IMR-90 (cell line): ENCODE data around the gene TBATA. TPM values are rescaled to one million over a fixed set of nuclear protein-coding genes. Genes with fewer than 3 reads are reported as not detected.

ENCODE experiments used
- ATAC-seq: fragments of 200-7000 bp; cut with Tn5 transposase; 2 replicates; pipeline ENCODE4 v1.9.1; 2020; ENCODE audit warnings: low read depth, mild to moderate bottlenecking, moderate library complexity
- BruUV-seq: library from RNA; stranded (reverse); fragments of 400-500 nt; replicated peaks from 2 replicates; lab custom pipeline; 2021; lab: Mats Ljungman, UMichigan
- CTCF ChIA-PET: fragments of 300-600 bp; formaldehyde crosslinking; extraction: SDS; loops from one replicate; lab custom pipeline; 2021; ENCODE audit warnings: antibody characterized with exemption; lab: Yijun Ruan, JAX
- POLR2A ChIA-PET: fragments of 300-600 bp; sonication (Branson Sonifier 250); formaldehyde crosslinking; loops from one replicate; lab custom pipeline; 2022; ENCODE audit warnings: antibody characterized with exemption; ENCODE audit not compliant: unreplicated experiment; lab: Charles Lee
- DNase-seq: peaks from one replicate; pipeline ENCODE4 v3.0.0; 2013
- H2AFZ ChIP-seq: replicated peaks from 2 replicates; pipeline ENCODE3; 2013; ENCODE audit warnings: low read length, mild to moderate bottlenecking; ENCODE audit not compliant: poor library complexity
- H2AK5ac ChIP-seq: 2 replicates; pipeline ENCODE4 v1.6.1; 2013; ENCODE audit warnings: low read depth, low read length, inconsistent platforms
- H2AK9ac ChIP-seq: replicated peaks from 2 replicates; pipeline ENCODE3; 2013; ENCODE audit warnings: mild to moderate bottlenecking, low read depth, low read length, moderate library complexity; ENCODE audit not compliant: poor library complexity
- H2BK120ac ChIP-seq: 2 replicates; pipeline ENCODE4 v1.6.1; 2013; ENCODE audit warnings: low read depth, low read length, inconsistent platforms
- H2BK15ac ChIP-seq: 3 replicates; pipeline ENCODE4 v1.6.1; 2013; ENCODE audit warnings: low read depth, low read length, inconsistent platforms
- H2BK20ac ChIP-seq: 2 replicates; pipeline ENCODE4 v1.6.1; 2013; ENCODE audit warnings: low read depth, mild to moderate bottlenecking, inconsistent platforms, low read length, moderate library complexity
- H2BK5ac ChIP-seq: 2 replicates; pipeline ENCODE4 v1.6.1; 2013; ENCODE audit warnings: mild to moderate bottlenecking, low read depth, low read length, inconsistent platforms; ENCODE audit not compliant: poor library complexity, severe bottlenecking
- H3K14ac ChIP-seq: replicated peaks from 2 replicates; pipeline ENCODE4 v1.6.1; 2013; ENCODE audit warnings: low read depth, low read length, inconsistent platforms
- H3K18ac ChIP-seq: 2 replicates; pipeline ENCODE4 v1.6.1; 2013; ENCODE audit warnings: low read depth, low read length, control low read depth
- H3K23ac ChIP-seq: 2 replicates; pipeline ENCODE4 v1.6.1; 2013; ENCODE audit warnings: low read depth, low read length, inconsistent platforms
- H3K27ac ChIP-seq: 2 replicates; pipeline ENCODE4 v1.5.1; 2013; ENCODE audit warnings: mild to moderate bottlenecking, control low read depth, low read length; ENCODE audit not compliant: insufficient read depth
- H3K27me3 ChIP-seq: 2 replicates; pipeline ENCODE4 v1.6.1; 2013; ENCODE audit warnings: low read length; ENCODE audit not compliant: control insufficient read depth, insufficient read depth
- H3K36me3 ChIP-seq: 2 replicates; pipeline ENCODE4 v1.6.1; 2013; ENCODE audit warnings: low read length, mixed read lengths; ENCODE audit not compliant: control insufficient read depth, insufficient read depth
- H3K4ac ChIP-seq: 2 replicates; pipeline ENCODE4 v1.6.1; 2013; ENCODE audit warnings: low read depth, low read length, inconsistent platforms
- H3K4me1 ChIP-seq: 2 replicates; pipeline ENCODE4 v1.6.1; 2013; ENCODE audit warnings: low read length, mixed read lengths; ENCODE audit not compliant: control insufficient read depth, insufficient read depth
- H3K4me2 ChIP-seq: 2 replicates; pipeline ENCODE4 v1.6.1; 2013; ENCODE audit warnings: low read depth, mild to moderate bottlenecking, control low read depth, low read length, moderate library complexity
- H3K4me3 ChIP-seq: 2 replicates; pipeline ENCODE4 v1.5.1; 2013; ENCODE audit warnings: low read depth, mild to moderate bottlenecking, control low read depth, low read length, moderate library complexity; ENCODE audit not compliant: insufficient read depth
- H3K56ac ChIP-seq: 2 replicates; pipeline ENCODE4 v1.6.1; 2013; ENCODE audit warnings: low read length, inconsistent platforms; ENCODE audit not compliant: insufficient read depth; ENCODE audit errors: extremely low read depth
- H3K79me1 ChIP-seq, 2 experiments: 2 replicates each; pipeline ENCODE4 v1.6.1; 2013; ENCODE audit warnings: low read length in 2 of 2, inconsistent platforms in 1 of 2, low read depth in 1 of 2
- H3K9ac ChIP-seq: 2 replicates; pipeline ENCODE4 v1.6.1; 2013; ENCODE audit warnings: low read depth, low read length, control low read depth
- H3K9me1 ChIP-seq: 2 replicates; pipeline ENCODE4 v1.6.1; 2013; ENCODE audit warnings: low read length, inconsistent platforms; ENCODE audit not compliant: insufficient read depth
- H3K9me3 ChIP-seq: 2 replicates; pipeline ENCODE4 v1.6.1; 2013; ENCODE audit warnings: low read length; ENCODE audit not compliant: control insufficient read depth, insufficient read depth
- H4K20me1 ChIP-seq: 2 replicates; pipeline ENCODE4 v1.6.1; 2013; ENCODE audit warnings: low read length, inconsistent platforms; ENCODE audit not compliant: insufficient read depth
- H4K5ac ChIP-seq: 2 replicates; pipeline ENCODE4 v1.6.1; 2013; ENCODE audit warnings: mild to moderate bottlenecking, low read depth, low read length, control low read depth
- H4K8ac ChIP-seq, 2 experiments: 2 replicates each; pipeline ENCODE4 v1.6.1; 2013; ENCODE audit warnings: low read depth in 2 of 2, low read length in 2 of 2, control low read depth in 1 of 2, inconsistent platforms in 1 of 2
- H4K91ac ChIP-seq: 2 replicates; pipeline ENCODE4 v1.6.1; 2013; ENCODE audit warnings: low read depth, low read length, inconsistent platforms; ENCODE audit not compliant: insufficient read depth
- BHLHE40 ChIP-seq: fragments of 150-350 bp; IDR thresholded peaks from 2 replicates; pipeline ENCODE4 v1.6.1; 2016; ENCODE audit warnings: mild to moderate bottlenecking, low read depth, low read length
- CEBPB ChIP-seq: IDR thresholded peaks from 2 replicates; pipeline ENCODE4 v1.6.1; 2012; ENCODE audit warnings: low read depth, low read length, improper control_type of control experiment
- CHD1 ChIP-seq: IDR thresholded peaks from 2 replicates; pipeline ENCODE4 v1.6.1; 2012; ENCODE audit warnings: low read depth, low read length, improper control_type of control experiment
- CTCF ChIP-seq: conservative IDR thresholded peaks from 2 replicates; pipeline ENCODE4 v1.5.1; 2012; ENCODE audit warnings: mild to moderate bottlenecking, low read depth, low read length, improper control_type of control experiment
- ELK1 ChIP-seq: fragments of 150-350 bp; IDR thresholded peaks from 2 replicates; pipeline ENCODE4 v1.6.1; 2016; ENCODE audit warnings: low read depth, mild to moderate bottlenecking, low read length, moderate library complexity, borderline replicate concordance
- FOS ChIP-seq: fragments of 150-350 bp; IDR thresholded peaks from 2 replicates; pipeline ENCODE4 v1.6.1; 2016; ENCODE audit warnings: low read depth, low read length
- MAFK ChIP-seq: IDR thresholded peaks from 2 replicates; pipeline ENCODE4 v1.6.1; 2012; ENCODE audit warnings: low read depth, low read length, improper control_type of control experiment
- MAZ ChIP-seq: IDR thresholded peaks from 2 replicates; pipeline ENCODE4 v1.6.1; 2012; ENCODE audit warnings: low read depth, mild to moderate bottlenecking, low read length, improper control_type of control experiment, moderate library complexity, borderline replicate concordance
- MXI1 ChIP-seq: IDR thresholded peaks from 2 replicates; pipeline ENCODE4 v1.6.1; 2012; ENCODE audit warnings: low read depth, mild to moderate bottlenecking, low read length, moderate library complexity, borderline replicate concordance
- NFE2L2 ChIP-seq: fragments of 150-350 bp; IDR thresholded peaks from 2 replicates; pipeline ENCODE4 v1.6.1; 2016; ENCODE audit warnings: low read depth, mild to moderate bottlenecking, low read length
- POLR2A ChIP-seq: IDR thresholded peaks from 2 replicates; pipeline ENCODE4 v1.6.1; 2012; ENCODE audit warnings: mild to moderate bottlenecking, low read depth, low read length
- RAD21 ChIP-seq: IDR thresholded peaks from 2 replicates; pipeline ENCODE4 v1.6.1; 2012; ENCODE audit warnings: low read length, improper control_type of control experiment
- RCOR1 ChIP-seq: IDR thresholded peaks from 2 replicates; pipeline ENCODE4 v1.6.1; 2012; ENCODE audit warnings: mild to moderate bottlenecking, low read length, improper control_type of control experiment; ENCODE audit not compliant: insufficient replicate concordance
- RFX5 ChIP-seq: IDR thresholded peaks from 2 replicates; pipeline ENCODE4 v1.8.0; 2012; ENCODE audit warnings: low read depth, mild to moderate bottlenecking, low read length, moderate library complexity
- SMC3 ChIP-seq: fragments of 150-350 bp; IDR thresholded peaks from 2 replicates; pipeline ENCODE4 v1.6.1; 2016; ENCODE audit warnings: low read depth, mild to moderate bottlenecking, antibody characterized with exemption, low read length, moderate library complexity
- USF2 ChIP-seq: fragments of 150-350 bp; IDR thresholded peaks from 2 replicates; pipeline ENCODE4 v1.6.1; 2017; ENCODE audit warnings: mild to moderate bottlenecking, antibody characterized with exemption, low read length, low read depth
- WGBS, 2 experiments: methylation state at CpG; one replicate each; pipeline versions ENCODE4 v1.1.5 to v1.1.7; 2013; ENCODE audit warnings: missing lambda C conversion rate in 2 of 2; ENCODE audit not compliant: insufficient read length in 1 of 2; ENCODE audit errors: extremely low coverage in 2 of 2; 5-methylcytosine and 5-hydroxymethylcytosine counted together
- dilution Hi-C: fragments of 300-500 bp; cut with HindIII; formaldehyde crosslinking; loops from one replicate; pipeline ENCODE4 v1.14.3; 2018; ENCODE audit warnings: low sequenced_read_pairs; ENCODE audit not compliant: unreplicated experiment
- in situ Hi-C: fragments of 300-500 bp; cut with MboI; formaldehyde crosslinking; loops from 3 replicates; pipeline ENCODE4 v1.14.3; 2019; ENCODE audit warnings: low sequenced_read_pairs, inconsistent platforms, mixed read lengths
- intact Hi-C: fragments of 100-400 bp; cut with micrococcal nuclease; formaldehyde crosslinking; loops from 2 replicates; pipeline ENCODE4 v1.10.0; 2022
- polyA plus RNA-seq, 3 experiments: library from polyadenylated mRNA; depleted of rRNA; stranded (reverse); fragments of >200 nt; gene quantifications; 2 replicates each; pipeline ENCODE4 v1.2.3, GENCODE V29; 2012; ENCODE audit warnings: low replicate concordance in 1 of 3
- total RNA-seq: library from RNA; depleted of rRNA; stranded (reverse); fragments of >200 nt; gene quantifications from 2 replicates; pipeline ENCODE4 v1.2.3, GENCODE V29; 2012

The TBATA gene
- total and polyA plus RNA-seq, 2 of the 4 experiments (the other 2 are of a cell fraction) = not detected

- Histone ChIP-seq H3K56ac (no peak overlapping the region), H4K5ac (no peak overlapping the region), H4K20me1 (peaks cover 3% of the 10 kb centered on the region), H3K79me1 (peaks cover 27 to 62% of the 10 kb centered on the region in 2 experiments), H4K8ac (no peak overlapping the region), H3K27ac (no peak overlapping the region), H3K23ac (no peak overlapping the region), H2BK120ac (no peak overlapping the region), H2AK9ac (no peak overlapping the region), H2BK15ac (no peak overlapping the region), H3K27me3 (no peaks in the 10 kb centered on the region), H3K9me3 (no peaks in the 10 kb centered on the region), H3K4me1 (no peaks in the 10 kb centered on the region), H3K9me1 (no peaks in the 10 kb centered on the region; the same call in 1 of the 2 replicates), H3K4me3 (no peak overlapping the region), H3K18ac (no peak overlapping the region), H2AFZ (no peak overlapping the region), H3K4ac (no peak overlapping the region), H3K9ac (no peak overlapping the region), H3K14ac (no peak overlapping the region), H2BK5ac (no peak overlapping the region), H3K36me3 (peaks cover 8% of the 10 kb centered on the region), H2BK20ac (no peak overlapping the region), H3K4me2 (no peak overlapping the region), H4K91ac (no peak overlapping the region), H2AK5ac (no peak overlapping the region)
- dilution Hi-C loops = no loop called here
- no TSS peak for BruUV-seq
- ATAC-seq (no peak), DNase-seq (peak; percentile 39)
- WGBS, 2 experiments = no CpG with 5 or more reads among the region's 4 CpGs
- ChIA-PET CTCF (no interaction called here), POLR2A (no interaction called here)
- intact Hi-C loops = no loop called here
- no peak for TF ChIP-seq POLR2A
- TF ChIP-seq SMC3 = no peak
- no peak for TF ChIP-seq MAFK
- TF ChIP-seq MAZ = no peak
- no peak for TF ChIP-seq CEBPB
- TF ChIP-seq NFE2L2 = no peak
- no peak for TF ChIP-seq FOS
- TF ChIP-seq USF2 = no peak
- no peak for TF ChIP-seq RFX5
- TF ChIP-seq BHLHE40 = no peak
- TF ChIP-seq RCOR1 = no peak
- no peak for TF ChIP-seq RAD21
- no peak for TF ChIP-seq ELK1
- no peak for TF ChIP-seq MXI1
- TF ChIP-seq CHD1 = no peak
- no peak for TF ChIP-seq CTCF
- in situ Hi-C loops = no loop called here
Observed at GRCh38 chr10:70820976-70821750, 36.0 kb upstream of the TBATA start.
